ENCODE results near the gene PITPNC1.

The PITPNC1 gene

DNA sequence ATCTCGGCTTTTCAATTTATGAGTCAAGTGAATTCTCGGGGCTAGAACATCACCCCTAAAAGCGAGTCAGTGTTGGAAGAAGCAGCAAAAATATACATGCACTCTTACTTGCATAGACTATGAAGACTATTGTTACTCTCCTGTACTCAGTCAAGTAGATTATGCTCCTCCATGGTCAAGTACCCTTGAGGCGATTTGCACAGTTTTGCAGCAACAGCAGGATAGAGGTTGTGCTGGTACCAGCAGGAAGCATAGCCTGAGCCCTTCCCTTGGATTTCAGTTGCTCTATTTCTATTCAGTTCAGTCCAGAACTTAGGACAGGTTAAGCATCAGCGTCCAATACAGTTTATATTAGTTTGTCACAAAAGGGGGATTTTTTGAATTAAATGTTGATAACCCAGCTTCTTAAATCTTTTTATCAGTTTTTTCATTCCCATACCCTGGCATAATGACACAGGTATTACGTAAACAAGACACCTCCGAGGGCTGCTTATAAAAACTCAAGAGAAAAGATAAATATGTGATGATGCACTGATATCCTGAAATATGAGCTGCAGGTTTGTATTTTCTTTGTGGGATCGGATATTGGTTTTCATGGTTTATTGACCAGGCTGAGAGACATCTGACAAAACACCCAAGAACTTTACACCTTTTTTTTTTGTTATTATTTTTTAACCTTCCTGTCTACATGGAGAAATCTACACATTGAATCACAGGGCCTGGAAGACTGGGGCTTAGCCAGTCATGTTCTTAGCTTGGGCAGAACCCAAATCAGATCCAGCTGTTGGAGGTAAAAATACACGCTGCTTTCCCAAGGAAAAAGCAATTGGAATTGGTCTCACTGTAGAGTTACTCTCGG, 144.1 kb downstream of the PITPNC1 start:
- CTCF ChIA-PET = no interaction called here
- H3K4me3 ChIP-seq (ENCODE audit: low read depth, low read length) = no peak overlapping the region
- TF ChIP-seq CTCF (IDR thresholded peaks at IDR 0.05; ENCODE audit: insufficient read depth, low read length, missing control alignments) = no peak
- POLR2A ChIA-PET = no interaction called here
- DNase-seq (ENCODE audit: low read depth, low spot score) = no peak

- ChIA-PET CTCF (no interaction called here), POLR2A (no interaction called here)
- no peak for DNase-seq (ENCODE audit: low read depth, low spot score)
- TF ChIP-seq CTCF (IDR thresholded peaks at IDR 0.05; ENCODE audit: insufficient read depth, low read length, missing control alignments) = no peak
- H3K4me3 ChIP-seq (ENCODE audit: low read depth, low read length) = no peak overlapping the region
Observed at GRCh38 chr17:67521775-67522069, 144.6 kb downstream of the PITPNC1 start.

DNA sequence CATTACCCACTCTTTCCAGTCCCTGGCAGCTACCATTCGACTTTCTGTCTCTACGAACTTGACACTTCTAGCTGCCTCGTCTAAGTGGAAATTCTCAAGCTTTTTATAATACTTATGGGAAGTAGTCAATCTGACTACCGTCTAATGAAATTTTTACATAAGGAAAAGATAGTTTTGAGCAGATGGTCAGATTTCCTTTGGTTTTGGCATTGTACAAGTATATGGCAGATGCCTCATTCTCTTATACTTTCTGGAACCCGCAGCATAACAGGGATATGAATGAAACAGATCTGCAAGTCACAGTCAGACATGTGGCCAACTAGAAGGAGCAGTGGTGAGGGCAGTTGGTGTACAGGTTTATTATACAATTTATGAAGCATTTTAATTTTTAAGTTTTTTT, 146.0 kb downstream of the PITPNC1 start:
- DNase-seq (ENCODE audit: low read depth, low spot score) = no peak
- CTCF ChIA-PET = interaction anchor here (1.7 kb wide), 1 partner anchor 12 kb away, joined by 3 read pairs; no protein-coding TSS in a partner anchor
- TF ChIP-seq CTCF (IDR thresholded peaks at IDR 0.05; ENCODE audit: insufficient read depth, low read length, missing control alignments) = no peak
- no peak overlapping the region for H3K4me3 ChIP-seq (ENCODE audit: low read depth, low read length)
- POLR2A ChIA-PET = no interaction called here

GRCh38 chr17:67525239-67526135, 148.4 kb downstream of the PITPNC1 start:
- no peak overlapping the region for H3K4me3 ChIP-seq (ENCODE audit: low read depth, low read length)
- ChIA-PET CTCF (no interaction called here), POLR2A (no interaction called here)
- no peak for DNase-seq (ENCODE audit: low read depth, low spot score)
- TF ChIP-seq CTCF (IDR thresholded peaks at IDR 0.05; ENCODE audit: insufficient read depth, low read length, missing control alignments) = no peak

GRCh38 chr17:67526700-67527099, 149.6 kb downstream of the PITPNC1 start:
- POLR2A ChIA-PET = no interaction called here

More at GRCh38 chr17:67526700-67527099, 149.6 kb downstream of the PITPNC1 start:
- DNase-seq (ENCODE audit: low read depth, low spot score) = no peak
- TF ChIP-seq CTCF (IDR thresholded peaks at IDR 0.05; ENCODE audit: insufficient read depth, low read length, missing control alignments) = no peak
- H3K4me3 ChIP-seq (ENCODE audit: low read depth, low read length) = no peak overlapping the region
- CTCF ChIA-PET = interaction anchor here (1.0 to 1.3 kb wide), 2 partner anchors 148 to 152 kb away, joined by 3 to 4 read pairs; no protein-coding TSS in a partner anchor
